ENCODE measurements around the gene MAPK9. TPM values are rescaled to one million over a fixed set of nuclear protein-coding genes. Genes with fewer than 3 reads are reported as not detected.

Gene MAPK9
- total RNA-seq, 1 donor from 2014 or later, result 34.6 TPM

DNA sequence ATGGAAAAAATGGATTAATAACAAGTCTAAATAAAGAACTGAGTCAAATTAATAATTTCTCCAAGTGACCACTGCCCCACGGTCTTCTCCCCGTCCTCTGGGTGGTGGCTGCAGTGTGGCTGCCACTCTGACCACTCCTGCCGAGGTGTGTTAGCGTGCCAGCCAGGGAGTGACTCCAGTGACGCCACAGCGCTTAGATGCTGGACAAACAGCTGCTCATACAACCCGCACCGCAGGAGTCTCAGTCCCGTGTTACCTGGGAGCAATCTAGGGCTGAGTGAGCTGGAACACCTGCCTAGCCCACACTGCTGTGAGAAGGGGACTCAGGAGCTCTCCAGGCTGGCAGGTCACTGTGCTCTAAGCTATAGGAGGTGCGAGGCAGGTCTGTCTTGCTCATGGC lies 10.2 kb downstream of the MAPK9 start:
- Mint-ChIP-seq H3K4me3 (ENCODE audit: unreplicated experiment) (no peak overlapping the region), H3K27me3 (ENCODE audit: low read depth) (no peaks in the 10 kb centered on the region), H3K4me1 (ENCODE audit: low read depth) (peaks cover 5% of the 10 kb centered on the region), H3K27ac (ENCODE audit: unreplicated experiment) (no peak overlapping the region), H3K36me3 (ENCODE audit: low read depth) (peaks cover 30% of the 10 kb centered on the region), H3K9me3 (ENCODE audit: low read depth) (peaks cover 8% of the 10 kb centered on the region)
- TF ChIP-seq, protein P1, sequence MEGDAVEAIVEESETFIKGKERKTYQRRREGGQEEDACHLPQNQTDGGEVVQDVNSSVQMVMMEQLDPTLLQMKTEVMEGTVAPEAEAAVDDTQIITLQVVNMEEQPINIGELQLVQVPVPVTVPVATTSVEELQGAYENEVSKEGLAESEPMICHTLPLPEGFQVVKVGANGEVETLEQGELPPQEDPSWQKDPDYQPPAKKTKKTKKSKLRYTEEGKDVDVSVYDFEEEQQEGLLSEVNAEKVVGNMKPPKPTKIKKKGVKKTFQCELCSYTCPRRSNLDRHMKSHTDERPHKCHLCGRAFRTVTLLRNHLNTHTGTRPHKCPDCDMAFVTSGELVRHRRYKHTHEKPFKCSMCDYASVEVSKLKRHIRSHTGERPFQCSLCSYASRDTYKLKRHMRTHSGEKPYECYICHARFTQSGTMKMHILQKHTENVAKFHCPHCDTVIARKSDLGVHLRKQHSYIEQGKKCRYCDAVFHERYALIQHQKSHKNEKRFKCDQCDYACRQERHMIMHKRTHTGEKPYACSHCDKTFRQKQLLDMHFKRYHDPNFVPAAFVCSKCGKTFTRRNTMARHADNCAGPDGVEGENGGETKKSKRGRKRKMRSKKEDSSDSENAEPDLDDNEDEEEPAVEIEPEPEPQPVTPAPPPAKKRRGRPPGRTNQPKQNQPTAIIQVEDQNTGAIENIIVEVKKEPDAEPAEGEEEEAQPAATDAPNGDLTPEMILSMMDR (IDR thresholded peaks at IDR 0.05), result no peak
- DNase-seq (ENCODE audit: low spot score), result no peak

GRCh38 chr5:180274695-180275094 lies 17.2 kb downstream of the MAPK9 start:
- no peaks in the 10 kb centered on the region for H3K4me1 Mint-ChIP-seq (ENCODE audit: low read depth)
- peaks cover 47% of the 10 kb centered on the region for H3K36me3 Mint-ChIP-seq (ENCODE audit: low read depth)
- no peak overlapping the region for H3K27ac Mint-ChIP-seq (ENCODE audit: unreplicated experiment)
- no peak for DNase-seq (ENCODE audit: low spot score)
- H3K9me3 Mint-ChIP-seq (ENCODE audit: low read depth), result peaks cover 34% of the 10 kb centered on the region
- H3K4me3 Mint-ChIP-seq (ENCODE audit: unreplicated experiment), result no peak overlapping the region
- TF ChIP-seq, protein P1 (IDR thresholded peaks at IDR 0.05), result no peak
- no peaks in the 10 kb centered on the region for H3K27me3 Mint-ChIP-seq (ENCODE audit: low read depth)

DNA sequence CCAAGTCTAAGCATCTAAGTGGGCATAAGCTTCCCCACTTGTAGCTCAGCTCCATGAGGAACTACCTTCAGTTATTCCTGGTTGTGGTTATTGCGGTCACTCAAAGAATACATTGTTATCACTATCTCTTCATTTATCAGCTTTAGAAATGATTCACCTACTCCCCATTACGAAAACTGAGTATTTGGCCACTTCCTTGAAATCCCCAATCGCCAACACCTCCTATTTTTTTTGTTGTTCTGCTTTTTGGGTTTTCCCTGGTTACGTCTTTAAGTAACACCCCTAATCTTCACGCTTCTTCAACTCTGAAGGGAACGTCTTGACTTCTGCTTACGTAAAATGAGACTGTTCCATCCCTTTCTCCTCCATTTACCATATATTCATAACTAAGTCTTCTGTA lies 20.7 kb downstream of the MAPK9 start:
- Mint-ChIP-seq H3K4me3 (ENCODE audit: unreplicated experiment) (no peak overlapping the region), H3K27ac (ENCODE audit: unreplicated experiment) (no peak overlapping the region), H3K4me1 (ENCODE audit: low read depth) (no peaks in the 10 kb centered on the region), H3K27me3 (ENCODE audit: low read depth) (no peaks in the 10 kb centered on the region), H3K36me3 (ENCODE audit: low read depth) (peaks cover 48% of the 10 kb centered on the region), H3K9me3 (ENCODE audit: low read depth) (peaks cover 38% of the 10 kb centered on the region)
- DNase-seq (ENCODE audit: low spot score), result no peak
- TF ChIP-seq, protein P1 (IDR thresholded peaks at IDR 0.05), result no peak

GRCh38 chr5:180259260-180259611 lies 32.6 kb downstream of the MAPK9 start:
- H3K27ac Mint-ChIP-seq (ENCODE audit: unreplicated experiment), result no peak overlapping the region
- no peak for DNase-seq (ENCODE audit: low spot score)
- H3K36me3 Mint-ChIP-seq (ENCODE audit: low read depth), result peaks cover 78% of the 10 kb centered on the region
- no peaks in the 10 kb centered on the region for H3K27me3 Mint-ChIP-seq (ENCODE audit: low read depth)
- no peaks in the 10 kb centered on the region for H3K4me1 Mint-ChIP-seq (ENCODE audit: low read depth)
- H3K9me3 Mint-ChIP-seq (ENCODE audit: low read depth), result peaks cover 75% of the 10 kb centered on the region
- TF ChIP-seq, protein P1 (IDR thresholded peaks at IDR 0.05), result no peak
- H3K4me3 Mint-ChIP-seq (ENCODE audit: unreplicated experiment), result no peak overlapping the region

DNA sequence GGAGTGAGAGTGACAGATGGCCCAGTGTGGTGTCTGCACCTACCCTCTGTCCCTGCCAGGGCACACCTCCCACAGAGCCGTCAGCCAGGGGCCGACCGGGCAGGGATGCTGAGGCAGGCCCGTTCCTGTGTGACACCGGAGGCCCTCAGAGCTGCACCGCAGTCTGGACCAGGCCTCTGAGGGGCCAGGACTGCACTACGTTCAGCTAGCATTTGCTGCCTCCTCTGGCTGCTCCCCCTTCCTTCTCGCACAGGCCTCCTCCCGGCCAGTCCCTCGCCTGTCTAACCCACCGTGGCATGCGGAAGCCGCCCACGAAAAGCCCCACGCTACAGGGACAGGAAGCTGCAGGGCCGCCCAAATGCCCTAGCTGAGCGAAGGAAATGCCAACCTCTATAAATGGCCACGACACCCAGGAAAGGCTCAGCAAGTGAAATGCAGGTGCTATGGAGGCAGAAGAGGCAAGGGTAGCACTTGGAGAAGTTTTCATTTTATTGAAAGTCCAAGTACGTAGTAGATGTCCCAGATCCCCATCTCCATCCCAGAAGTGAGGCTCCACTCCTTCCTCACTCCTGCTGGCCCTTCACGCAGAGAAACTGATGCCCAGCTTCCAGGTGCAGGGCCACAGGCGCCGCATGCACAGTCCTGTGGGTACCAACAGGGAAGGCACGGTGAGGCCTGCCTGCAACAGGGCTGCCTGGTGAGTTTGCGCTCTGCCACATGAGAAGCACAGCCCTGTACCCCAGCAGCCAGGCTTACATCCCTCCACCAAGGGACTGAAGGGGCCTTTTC lies 38.7 kb downstream of the MAPK9 start:
- Mint-ChIP-seq H3K27ac (ENCODE audit: unreplicated experiment) (no peak overlapping the region), H3K4me1 (ENCODE audit: low read depth) (no peaks in the 10 kb centered on the region), H3K9me3 (ENCODE audit: low read depth) (peaks cover 52% of the 10 kb centered on the region), H3K4me3 (ENCODE audit: unreplicated experiment) (no peak overlapping the region), H3K36me3 (ENCODE audit: low read depth) (peaks cover 78% of the 10 kb centered on the region), H3K27me3 (ENCODE audit: low read depth) (no peaks in the 10 kb centered on the region)
- TF ChIP-seq, protein P1 (IDR thresholded peaks at IDR 0.05), result no peak
- DNase-seq (ENCODE audit: low spot score), result no peak
